Measurements from ENCODE around the gene OR10V1. TPM values are rescaled to one million over a fixed set of nuclear protein-coding genes. Genes with fewer than 3 reads are reported as not detected.
"Not testable (repeated sequence)": the region's sequence is repeated elsewhere in the genome, so short reads cannot be mapped to it uniquely, and the experiment has no call there.

OR10V1 gene
- total and polyA plus RNA-seq, 12 donors = not detected

GRCh38 chr11:59691156-59691555 is 22.5 kb downstream of the OR10V1 start:
- WGBS, 4 donors = 62 to 76% (median 71%) methylated on average over 2 of the region's 2 CpGs

GRCh38 chr11:59689015-59689414 is 24.6 kb downstream of the OR10V1 start:
- Histone ChIP-seq H3K27me3 (no peaks in the 10 kb centered on the region), H3K4me3 (no peak overlapping the region), H3K36me3 (replicated peaks in 1 of 2) (no peaks in the 10 kb centered on the region), H3K4me1 (replicated peaks in 1 of 2) (no peaks in the 10 kb centered on the region), H3K9me3 (replicated peaks in 1 of 3) (peaks cover 0 to 4% (median 0%) of the 10 kb centered on the region in 3 donors), H3K27ac (no peak overlapping the region)
- intact Hi-C loops (cut with DNase I) = loop anchor here in 1 of 2 donors (10.0 kb wide), 1 partner anchor 514 kb away; the partner anchor contains the start of gene DTX4
- TF ChIP-seq CTCF (IDR thresholded peaks at IDR 0.05) (no peak), POLR2A (IDR thresholded peaks at IDR 0.05) (no peak)
- WGBS, 4 donors = 61 to 75% (median 73%) methylated on average over 3 of the region's 3 CpGs
- no peak for DNase-seq

More at GRCh38 chr11:59691156-59691555, 22.5 kb downstream of the OR10V1 start:
- intact Hi-C loops (cut with DNase I) = no loop called here
- no peak for DNase-seq
- Histone ChIP-seq H3K36me3 (replicated peaks in 1 of 2) (no peaks in the 10 kb centered on the region), H3K4me1 (replicated peaks in 1 of 2) (no peaks in the 10 kb centered on the region), H3K4me3 (no peak overlapping the region), H3K27me3 (no peaks in the 10 kb centered on the region), H3K27ac (no peak overlapping the region), H3K9me3 (replicated peaks in 1 of 3) (peaks cover 0 to 4% (median 0%) of the 10 kb centered on the region in 3 donors)
- TF ChIP-seq CTCF (IDR thresholded peaks at IDR 0.05) (no peak), POLR2A (IDR thresholded peaks at IDR 0.05) (no peak)

- not testable (repeated sequence) for DNase-seq; H3K27ac ChIP-seq; H3K36me3 ChIP-seq (replicated peaks in 1 of 2); H3K9me3 ChIP-seq (replicated peaks in 1 of 3); H3K27me3 ChIP-seq; H3K4me1 ChIP-seq (replicated peaks in 1 of 2); H3K4me3 ChIP-seq
- intact Hi-C loops (cut with DNase I) = loop anchor here in 1 of 2 donors (10.0 kb wide), 1 partner anchor 506 kb away; the partner anchor contains the start of gene DTX4
- WGBS, 4 donors = 70 to 79% (median 76%) methylated on average over 7 of the region's 7 CpGs
These were observed 32.4 kb downstream of the OR10V1 start for GRCh38 chr11:59681260-59681725.

- TF ChIP-seq POLR2A (IDR thresholded peaks at IDR 0.05) (no peak), CTCF (IDR thresholded peaks at IDR 0.05) (peak; percentile 53 to 84 (median 78))
- intact Hi-C loops (cut with DNase I) = loop anchor here in 1 of 2 donors (10.0 kb wide), 1 partner anchor 506 kb away; the partner anchor contains the start of gene DTX4
- DNase-seq = peak; percentile 69 to 85 (median 81)
- H3K36me3 ChIP-seq (replicated peaks in 1 of 2) = no peaks in the 10 kb centered on the region
- no peaks in the 10 kb centered on the region for H3K27me3 ChIP-seq
- H3K9me3 ChIP-seq (replicated peaks in 1 of 3) = no peaks in the 10 kb centered on the region
- H3K4me1 ChIP-seq (replicated peaks in 1 of 2) = no peaks in the 10 kb centered on the region
- no peak overlapping the region for H3K4me3 ChIP-seq
- no peak overlapping the region for H3K27ac ChIP-seq
- 54 to 75% (median 60%) methylated on average over 1 of the region's 1 CpG for WGBS, 4 donors
These were observed 33.1 kb downstream of the OR10V1 start for GRCh38 chr11:59680287-59681154.
